H1 (cell line): ENCODE data around the gene YWHAE. TPM values are rescaled to one million over a fixed set of nuclear protein-coding genes. Genes with fewer than 3 reads are reported as not detected.

Experiments used
- CTCF ChIA-PET: fragments of 300-600 bp; sonication (Branson Sonifier 250); formaldehyde crosslinking; loops from one replicate; lab custom pipeline; 2021; ENCODE audit not compliant: partially characterized antibody; lab: Charles Lee
- POLR2A ChIA-PET: fragments of 300-600 bp; sonication (Branson Sonifier 250); formaldehyde crosslinking; loops from one replicate; lab custom pipeline; 2021; ENCODE audit warnings: inconsistent platforms; ENCODE audit not compliant: partially characterized antibody; lab: Charles Lee
- DNase-seq, 2 experiments: peaks; one replicate each; pipeline versions ENCODE4 v3.0.0 to v3.0.0-alpha.2; 2010 to 2022; ENCODE audit warnings: low spot score in 2 of 2, low read depth in 1 of 2, mixed read lengths in 1 of 2
- FAIRE-seq: peaks from 2 replicates; lab custom pipeline; 2011; peaks lifted over from hg19 to GRCh38; lab: Jason Lieb, UNC
- H2AFZ ChIP-seq: 2 replicates; pipeline ENCODE4 v1.8.1; 2012; ENCODE audit warnings: low read length, inconsistent platforms
- H2AK5ac ChIP-seq: 2 replicates; pipeline ENCODE4 v1.6.1; 2013; ENCODE audit warnings: low read depth, low read length
- H2BK120ac ChIP-seq: replicated peaks from 2 replicates; pipeline ENCODE3; 2013; ENCODE audit warnings: low read depth, low read length, inconsistent platforms
- H2BK12ac ChIP-seq: 2 replicates; pipeline ENCODE4 v1.6.1; 2013; ENCODE audit warnings: low read depth, low read length
- H2BK15ac ChIP-seq: 2 replicates; pipeline ENCODE4 v1.6.1; 2013; ENCODE audit warnings: low read length
- H2BK20ac ChIP-seq: 2 replicates; pipeline ENCODE4 v1.6.1; 2013; ENCODE audit warnings: low read length
- H2BK5ac ChIP-seq: 2 replicates; pipeline ENCODE4 v1.6.1; 2013; ENCODE audit warnings: low read depth, low read length
- H3K14ac ChIP-seq: 2 replicates; pipeline ENCODE4 v1.6.1; 2013; ENCODE audit warnings: inconsistent platforms; ENCODE audit not compliant: insufficient read length
- H3K18ac ChIP-seq: 2 replicates; pipeline ENCODE4 v1.6.1; 2013; ENCODE audit warnings: low read length; ENCODE audit errors: extremely low read depth
- H3K23ac ChIP-seq: 2 replicates; pipeline ENCODE4 v1.6.1; 2013; ENCODE audit warnings: inconsistent platforms; ENCODE audit not compliant: insufficient read length
- H3K23me2 ChIP-seq: 2 replicates; pipeline ENCODE4 v1.6.1; 2013; ENCODE audit warnings: low read depth, low read length
- H3K27ac ChIP-seq: 2 replicates; pipeline ENCODE4 v1.6.1; 2011; ENCODE audit warnings: low read depth, low read length, inconsistent platforms
- H3K27me3 ChIP-seq, 4 experiments: replicated peaks in 1 of 4; 1 replicate in 1 of 4; 2 replicates in 3 of 4; pipeline versions ENCODE4 v1.6.1 to v1.8.1; 2011 to 2013; ENCODE audit warnings: low read length in 3 of 4, mild to moderate bottlenecking in 3 of 4, inconsistent platforms in 2 of 4, mixed read lengths in 2 of 4, moderate library complexity in 1 of 4; ENCODE audit not compliant: control insufficient read depth in 3 of 4, insufficient read depth in 3 of 4; ENCODE audit errors: extremely low read depth in 1 of 4
- H3K36me3 ChIP-seq, 4 experiments: 2 replicates each; pipeline versions ENCODE4 v1.6.1 to v1.8.1; 2011 to 2013; ENCODE audit warnings: mild to moderate bottlenecking in 4 of 4, low read length in 3 of 4, moderate library complexity in 2 of 4, control low read depth in 1 of 4, inconsistent platforms in 1 of 4; ENCODE audit not compliant: insufficient read depth in 4 of 4, control insufficient read depth in 2 of 4
- H3K4ac ChIP-seq: replicated peaks from 2 replicates; pipeline ENCODE3; 2013; ENCODE audit warnings: low read length, low read depth, mixed read lengths, inconsistent platforms; ENCODE audit not compliant: insufficient read length
- H3K4me1 ChIP-seq, 4 experiments: replicated peaks in 1 of 4; 1 replicate in 1 of 4; 2 replicates in 3 of 4; pipeline versions ENCODE4 v1.6.1 to v1.8.1; 2011 to 2013; ENCODE audit warnings: low read length in 3 of 4, inconsistent platforms in 2 of 4, mixed read lengths in 1 of 4; ENCODE audit not compliant: insufficient read depth in 4 of 4, control insufficient read depth in 3 of 4
- H3K4me2 ChIP-seq, 2 experiments: 2 replicates each; pipeline versions ENCODE4 v1.6.1 to v1.8.1; 2011 to 2013; ENCODE audit warnings: low read depth in 2 of 2, low read length in 2 of 2, control low read depth in 1 of 2, inconsistent platforms in 1 of 2, mild to moderate bottlenecking in 1 of 2; ENCODE audit not compliant: insufficient read depth in 1 of 2
- H3K4me3 ChIP-seq, 4 experiments: fragments of 200-600, 300-600 bp in 1 of 4; sonication (generic), shearing (Covaris generic), sonication (Bioruptor Twin) in 1 of 4; 2 replicates each; pipeline versions ENCODE4 v1.5.1 to v1.8.1; 2011 to 2016; ENCODE audit warnings: low read length in 4 of 4, low read depth in 3 of 4, control low read depth in 2 of 4, inconsistent platforms in 2 of 4, mild to moderate bottlenecking in 2 of 4, mixed read lengths in 1 of 4, moderate library complexity in 1 of 4; ENCODE audit not compliant: insufficient read depth in 2 of 4; ENCODE audit errors: extremely low read depth in 1 of 4
- H3K56ac ChIP-seq: replicated peaks from 2 replicates; pipeline ENCODE3; 2013; ENCODE audit warnings: low read depth, mild to moderate bottlenecking, mixed read lengths, low read length, inconsistent platforms; ENCODE audit not compliant: insufficient read length
- H3K79me1 ChIP-seq: 2 replicates; pipeline ENCODE4 v1.6.1; 2013; ENCODE audit warnings: low read depth, low read length, control low read depth
- H3K79me2 ChIP-seq, 2 experiments: 2 replicates each; pipeline versions ENCODE4 v1.6.1 to v1.8.1; 2012 to 2013; ENCODE audit warnings: low read length in 2 of 2, mild to moderate bottlenecking in 2 of 2, inconsistent platforms in 1 of 2; ENCODE audit not compliant: insufficient read depth in 2 of 2, control insufficient read depth in 1 of 2
- H3K9ac ChIP-seq, 4 experiments: replicated peaks in 1 of 4; 1 replicate in 1 of 4; 2 replicates in 3 of 4; pipeline versions ENCODE4 v1.6.1 to v1.8.1; 2011 to 2013; ENCODE audit warnings: low read depth in 3 of 4, low read length in 3 of 4, control low read depth in 2 of 4, mild to moderate bottlenecking in 2 of 4, moderate library complexity in 2 of 4, inconsistent platforms in 1 of 4; ENCODE audit errors: extremely low read depth in 1 of 4
- H3K9me3 ChIP-seq, 2 experiments: 2 replicates each; pipeline versions ENCODE4 v1.6.1 to v1.8.1; 2012 to 2013; ENCODE audit warnings: mild to moderate bottlenecking in 2 of 2, moderate library complexity in 2 of 2, control low read depth in 1 of 2, inconsistent platforms in 1 of 2, low read depth in 1 of 2, low read length in 1 of 2, mixed read lengths in 1 of 2; ENCODE audit not compliant: insufficient read depth in 2 of 2
- H4K20me1 ChIP-seq, 2 experiments: replicated peaks in 1 of 2; 2 replicates each; pipeline versions ENCODE3 to v1.8.1; 2011 to 2013; ENCODE audit warnings: inconsistent platforms in 2 of 2, low read length in 2 of 2, mild to moderate bottlenecking in 1 of 2; ENCODE audit not compliant: insufficient read depth in 2 of 2, control insufficient read depth in 1 of 2
- H4K5ac ChIP-seq: 2 replicates; pipeline ENCODE4 v1.6.1; 2013; ENCODE audit warnings: low read length, low read depth, mixed read lengths, inconsistent platforms; ENCODE audit not compliant: insufficient read length
- H4K8ac ChIP-seq: 2 replicates; pipeline ENCODE4 v1.8.0; 2013; ENCODE audit warnings: mild to moderate bottlenecking, moderate library complexity, low read length, inconsistent platforms; ENCODE audit not compliant: insufficient read depth; ENCODE audit errors: extremely low read depth
- H4K91ac ChIP-seq: replicated peaks from 2 replicates; pipeline ENCODE3; 2013; ENCODE audit warnings: low read length, mixed read lengths, inconsistent platforms; ENCODE audit not compliant: insufficient read length
- KDM5A ChIP-seq: fragments of 200-600 bp; IDR thresholded peaks from 2 replicates; pipeline ENCODE4 v1.7.1; 2012; ENCODE audit warnings: mild to moderate bottlenecking, low read length, inconsistent platforms, mixed read lengths
- NANOG ChIP-seq: IDR thresholded peaks from 2 replicates; pipeline ENCODE4 v1.6.1; 2011; ENCODE audit warnings: low read length, low read depth, mild to moderate bottlenecking, inconsistent platforms; ENCODE audit not compliant: insufficient read depth, poor library complexity, severe bottlenecking
- SUZ12 ChIP-seq: fragments of 200-600 bp; sonication (generic); IDR thresholded peaks from 2 replicates; pipeline ENCODE4 v1.6.1; 2012; ENCODE audit warnings: mild to moderate bottlenecking, inconsistent platforms, low read length, moderate library complexity, mixed read lengths
- WGBS, 2 experiments: shearing (Covaris generic) in 1 of 2; methylation state at CpG; one replicate each; pipeline versions ENCODE4 v1.1.6 to v1.1.7; 2013 to 2015; ENCODE audit warnings: low lambda C conversion rate in 2 of 2, mixed read lengths in 2 of 2, inconsistent platforms in 1 of 2, low coverage in 1 of 2, missing lambda C conversion rate in 1 of 2; ENCODE audit not compliant: insufficient replicate concordance in 2 of 2, insufficient coverage in 1 of 2, insufficient read length in 1 of 2; ENCODE audit errors: extremely low coverage in 1 of 2, missing lambda C conversion rate in 1 of 2; 5-methylcytosine and 5-hydroxymethylcytosine counted together
- polyA plus RNA-seq, 7 experiments: library from polyadenylated mRNA; depleted of rRNA in 3 of 7; stranded (reverse) in 5 of 7; unstranded in 2 of 7; fragments of >200 nt in 5 of 7; fragments of 200-250 nt in 2 of 7; gene quantifications; 1 replicate in 5 of 7; 2 replicates in 1 of 7; 4 replicates in 1 of 7; pipeline versions ENCODE4 v1.2.1 to v1.2.3, GENCODE V29; 2011 to 2013; ENCODE audit warnings: missing spikeins in 2 of 7, mixed read lengths in 2 of 7
- total RNA-seq: library from RNA; stranded (reverse); fragmentation: NEBNext Ultra II Directional; extraction: Animal tissue kit (Norgen Biotek cat#: 25700); gene quantifications from 2 replicates; pipeline ENCODE4 v1.2.1, GENCODE V29; 2021

YWHAE gene
- total and polyA plus RNA-seq, 2 of the 8 experiments (the other 6 are each of a cell fraction or from before 2014, with no cell fraction given) = 559 to 1,186 TPM

DNA sequence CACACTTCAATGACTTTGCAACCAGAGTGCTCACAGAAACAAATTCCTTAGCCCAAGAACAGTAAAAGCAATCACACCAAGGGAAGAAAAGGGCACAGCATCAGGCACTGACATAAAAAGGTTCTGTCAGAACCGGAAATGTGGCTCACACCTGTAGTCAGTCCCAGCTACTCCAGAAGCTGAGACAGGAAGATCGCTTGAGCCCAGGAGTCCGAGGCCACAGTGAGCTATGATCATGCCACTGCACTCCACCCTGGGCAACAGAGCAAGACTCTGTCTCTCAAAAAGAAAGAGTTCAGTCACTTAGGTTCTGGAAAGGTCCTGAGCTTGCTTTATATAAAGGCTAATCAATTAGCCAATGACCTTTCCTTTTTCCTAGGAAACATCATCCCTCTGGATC lies 22.7 kb downstream of the YWHAE start:
- ChIA-PET CTCF (interaction anchor here (0.8 to 5.3 kb wide), 6 partner anchors 10 to 138 kb away, joined by 3 to 34 read pairs (median 6); no protein-coding TSS in a partner anchor), POLR2A (interaction anchor here (0.7 to 5.9 kb wide), 6 partner anchors 9 to 138 kb away, joined by 3 to 82 read pairs (median 8); partner anchors contain the start of gene YWHAE)
- FAIRE-seq (no peak), DNase-seq (no peak)
- no peaks in the 10 kb centered on the region for H3K23me2 ChIP-seq
- no peak overlapping the region for H3K23ac ChIP-seq
- no peak overlapping the region for H3K14ac ChIP-seq
- no peak overlapping the region for H3K18ac ChIP-seq
- H4K5ac ChIP-seq = no peak overlapping the region
- H3K79me2 ChIP-seq = peaks cover 83 to 99% of the 10 kb centered on the region in 2 experiments
- H3K4ac ChIP-seq = no peak overlapping the region
- H3K4me3 ChIP-seq = no peak overlapping the region
- no peak overlapping the region for H2BK5ac ChIP-seq
- H2BK15ac ChIP-seq = no peak overlapping the region
- H2BK120ac ChIP-seq = no peak overlapping the region
- no peak overlapping the region for H4K8ac ChIP-seq
- no peak overlapping the region for H3K27ac ChIP-seq
- no peak overlapping the region for H3K56ac ChIP-seq
- no peaks in the 10 kb centered on the region; the same call in 1 of the 2 replicates for H3K79me1 ChIP-seq
- no peak overlapping the region; a peak in 1 of 4 replicates for H3K4me2 ChIP-seq
- no peak overlapping the region for H2AK5ac ChIP-seq
- no peak overlapping the region for H2AFZ ChIP-seq
- H3K9me3 ChIP-seq = no peaks in the 10 kb centered on the region
- H3K27me3 ChIP-seq = no peaks in the 10 kb centered on the region
- H3K36me3 ChIP-seq = peaks cover 0 to 13% (median 0%) of the 10 kb centered on the region in 4 experiments; a peak in 3 of 8 replicates
- H3K9ac ChIP-seq = no peak overlapping the region; a peak in 1 of 7 replicates
- H4K91ac ChIP-seq = no peak overlapping the region
- 80% methylated on average over 3 of the region's 3 CpGs; no CpG with 5 or more reads in 1 of the 2 experiments for WGBS, 2 experiments
- no peak overlapping the region for H2BK20ac ChIP-seq
- H2BK12ac ChIP-seq = no peak overlapping the region
- H3K4me1 ChIP-seq = peaks cover 0 to 3% (median 1%) of the 10 kb centered on the region in 4 experiments; a peak in 3 of 7 replicates
- peaks cover 55 to 64% of the 10 kb centered on the region in 2 experiments for H4K20me1 ChIP-seq
- TF ChIP-seq NANOG (no peak), SUZ12 (no peak), KDM5A (no peak)
